Posterior cingulate gyrus (tissue), 11 donors: ENCODE data around the gene TSGA10.
"Not testable (repeated sequence)": the region's sequence is repeated elsewhere in the genome, so short reads cannot be mapped to it uniquely, and the experiment has no call there.

Source experiments
- DNase-seq, 10 donors: peaks; one replicate each; pipeline versions ENCODE4 v3.0.0 to v3.0.0-alpha.2; 2020 to 2021; ENCODE audit warnings: mixed read lengths in 3 of 10
- intact Hi-C: fragments of 100-400 bp; cut with DNase I; formaldehyde crosslinking; loops from one replicate; pipeline ENCODE4 v1.15.1; 2023

Gene TSGA10

GRCh38 chr2:99158599-99158998 is 3.9 kb upstream of the TSGA10 start:
- no peak for DNase-seq
- intact Hi-C loops = loop anchor here (10.0 kb wide), 1 partner anchor 176 kb away; the partner anchor contains the start of genes EIF5B and TXNDC9

- DNase-seq = no peak
- intact Hi-C loops = loop anchor here (10.0 kb wide), 1 partner anchor 178 kb away; the partner anchor contains the start of genes EIF5B and TXNDC9
Observed at GRCh38 chr2:99156891-99157290, 2.1 kb upstream of the TSGA10 start.

- intact Hi-C loops = loop anchor here (2.0 to 10.0 kb wide), 3 partner anchors 13 to 181 kb away; partner anchors contain the start of genes C2orf15, EIF5B, MITD1 and MRPL30
- no peak for DNase-seq
Observed at GRCh38 chr2:99153921-99154604, 679 bp downstream of the TSGA10 start.

- no peak for DNase-seq
- intact Hi-C loops = loop anchor here (10.0 kb wide), 1 partner anchor 182 kb away; the partner anchor contains the start of genes EIF5B and TXNDC9
Observed at GRCh38 chr2:99152199-99152895, 2.4 kb downstream of the TSGA10 start.

- intact Hi-C loops = loop anchor here (10.0 kb wide), 1 partner anchor 184 kb away; the partner anchor contains the start of genes EIF5B and TXNDC9
- no peak for DNase-seq
Observed at GRCh38 chr2:99150706-99151105, 4.0 kb downstream of the TSGA10 start.

GRCh38 chr2:99141110-99142108 is 13.3 kb downstream of the TSGA10 start, which contains the start of gene C2orf15:
C2orf15 (plus strand) TSS chr2:99141707; CDS start chr2:99150559, 8,852 bp downstream.
- DNase-seq = peak; percentile 89 to 99 (median 94)
- intact Hi-C loops = loop anchor here (2.0 kb wide), 1 partner anchor 13 kb away; the partner anchor contains the start of genes LIPT1 and TSGA10

- intact Hi-C loops = loop anchor here (2.0 kb wide), 1 partner anchor 14 kb away; the partner anchor contains the start of genes LIPT1 and TSGA10
- no peak for DNase-seq
Observed at GRCh38 chr2:99140860-99141109, 14.0 kb downstream of the TSGA10 start.

GRCh38 chr2:99140056-99140859 is 14.5 kb downstream of the TSGA10 start:
- DNase-seq = no peak
- intact Hi-C loops = loop anchor here (2.0 kb wide), 1 partner anchor 15 kb away; the partner anchor contains the start of genes LIPT1 and TSGA10

GRCh38 chr2:99139003-99139402 is 15.7 kb downstream of the TSGA10 start:
- intact Hi-C loops = no loop called here
- DNase-seq = no peak

- intact Hi-C loops = not testable (repeated sequence)
- DNase-seq = peak in 1 of 10 donors; percentile 54
Observed at GRCh38 chr2:99135044-99135556, 19.6 kb downstream of the TSGA10 start.

- intact Hi-C loops = no loop called here
- no peak for DNase-seq
Observed at GRCh38 chr2:99127981-99128380, 26.8 kb downstream of the TSGA10 start.

GRCh38 chr2:99112617-99113016 is 42.1 kb downstream of the TSGA10 start:
- intact Hi-C loops = no loop called here
- peak in 2 of 10 donors; percentile 24 to 52 for DNase-seq

- intact Hi-C loops = no loop called here
- no peak for DNase-seq
Observed at GRCh38 chr2:99111945-99112344, 42.8 kb downstream of the TSGA10 start.

- DNase-seq = no peak
- intact Hi-C loops = no loop called here
Observed at GRCh38 chr2:99111236-99111635, 43.5 kb downstream of the TSGA10 start.

GRCh38 chr2:99106913-99107312 is 47.8 kb downstream of the TSGA10 start:
- DNase-seq = no peak
- intact Hi-C loops = no loop called here

GRCh38 chr2:99104006-99104405 is 50.7 kb downstream of the TSGA10 start:
- intact Hi-C loops = no loop called here
- no peak for DNase-seq

- intact Hi-C loops = no loop called here
- no peak for DNase-seq
Observed at GRCh38 chr2:99101697-99102096, 53.0 kb downstream of the TSGA10 start.

GRCh38 chr2:99096728-99097127 is 58.0 kb downstream of the TSGA10 start:
- intact Hi-C loops = no loop called here
- no peak for DNase-seq

- intact Hi-C loops = loop anchor here (10.0 kb wide), 1 partner anchor 397 kb away; no protein-coding TSS in a partner anchor
- DNase-seq = no peak
Observed at GRCh38 chr2:99088017-99088416, 66.7 kb downstream of the TSGA10 start.
